AG08395 (cell line): ENCODE results near the gene SMPD2.

Experiments
- DNase-seq: peaks from one replicate; pipeline ENCODE4 v3.0.0; 2012; ENCODE audit warnings: mixed read lengths, low spot score

SMPD2 gene

DNA sequence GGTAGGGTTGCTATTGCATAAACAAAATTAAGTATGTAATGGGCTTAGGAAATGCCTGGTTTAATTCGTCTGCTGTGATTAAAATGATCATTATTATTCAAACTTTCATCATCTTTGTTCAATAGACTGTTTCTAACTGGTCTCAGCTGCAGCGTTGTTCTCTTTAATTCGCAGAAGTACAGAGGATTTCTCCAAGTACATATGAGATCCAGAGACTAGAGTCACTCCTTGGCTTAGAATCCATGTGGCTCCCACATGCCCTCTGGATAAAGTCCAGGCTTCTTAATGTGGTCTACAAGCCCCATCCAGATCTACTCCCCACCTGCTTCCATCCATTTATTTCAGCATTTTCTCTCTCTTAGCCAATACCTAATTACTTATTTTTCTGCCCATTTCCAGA, 43.6 kb downstream of the SMPD2 start:
- no peak for DNase-seq

DNA sequence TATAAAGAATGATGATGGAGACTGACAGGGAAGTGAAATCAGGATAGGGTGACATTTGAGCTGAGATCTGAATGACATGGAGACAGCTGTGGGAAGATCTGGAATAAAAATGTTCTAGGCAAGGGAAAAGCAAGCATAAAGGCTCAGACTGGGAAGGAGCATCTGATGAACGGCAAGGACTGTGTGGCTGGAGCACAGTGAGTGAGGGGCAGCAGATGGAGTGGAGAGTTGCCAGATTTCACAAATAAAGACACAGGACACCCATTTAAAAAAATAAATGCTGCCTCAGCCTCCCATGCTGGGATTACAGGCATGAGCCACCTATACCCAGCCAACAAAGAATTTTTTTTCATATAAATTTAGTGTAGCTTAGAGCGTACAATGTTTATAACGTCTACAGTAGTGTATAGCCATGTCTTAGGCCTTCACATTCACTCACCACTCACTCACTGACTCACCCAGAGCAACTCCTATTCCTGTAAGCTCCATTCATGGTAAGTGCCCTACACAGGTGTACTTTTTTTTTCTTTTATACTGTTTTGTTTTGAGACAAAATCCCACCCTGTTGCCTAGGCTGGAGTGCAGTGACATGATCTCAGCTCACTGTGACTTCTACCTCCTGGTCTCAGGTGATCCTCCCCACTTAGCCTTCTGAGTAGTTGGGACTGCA, 44.9 kb downstream of the SMPD2 start:
- no peak for DNase-seq

DNA sequence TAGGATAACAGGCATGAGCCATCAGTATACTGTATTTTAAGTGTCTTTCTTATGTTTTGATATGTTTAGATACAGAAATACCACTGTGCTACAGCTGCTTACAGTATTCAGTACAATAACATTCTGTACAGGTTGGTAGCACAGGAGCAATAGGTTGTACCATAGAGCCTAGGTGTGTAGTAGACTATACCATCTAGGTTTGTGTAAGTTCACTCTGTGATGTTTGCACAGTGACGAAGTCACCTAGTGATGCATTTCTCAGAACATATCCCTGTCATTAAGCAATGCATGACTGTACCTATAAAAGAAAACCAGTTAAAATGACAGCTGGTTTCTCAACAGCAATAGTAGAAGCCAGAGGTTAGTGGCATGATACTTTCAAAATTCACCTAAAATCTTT, 45.5 kb downstream of the SMPD2 start:
- no peak for DNase-seq

DNA sequence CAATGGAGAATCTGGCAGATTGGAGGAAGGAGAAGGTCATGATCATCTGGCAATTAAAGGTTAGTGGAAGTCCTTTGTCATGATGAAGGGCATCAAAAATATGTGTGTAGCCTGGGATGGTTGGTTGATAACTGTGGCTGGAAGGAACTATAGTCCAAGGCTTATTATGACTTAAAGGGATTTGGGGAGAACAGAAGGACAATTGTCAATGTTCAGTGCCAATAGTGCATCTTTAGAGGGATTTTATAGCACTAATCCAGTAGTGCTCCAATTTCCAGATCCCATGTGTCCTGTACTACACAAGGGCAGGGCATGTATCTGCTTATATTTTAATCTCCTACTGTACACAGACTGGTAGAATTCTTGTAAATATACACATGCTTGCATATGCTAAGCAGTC, 47.5 kb downstream of the SMPD2 start:
- DNase-seq = no peak

DNA sequence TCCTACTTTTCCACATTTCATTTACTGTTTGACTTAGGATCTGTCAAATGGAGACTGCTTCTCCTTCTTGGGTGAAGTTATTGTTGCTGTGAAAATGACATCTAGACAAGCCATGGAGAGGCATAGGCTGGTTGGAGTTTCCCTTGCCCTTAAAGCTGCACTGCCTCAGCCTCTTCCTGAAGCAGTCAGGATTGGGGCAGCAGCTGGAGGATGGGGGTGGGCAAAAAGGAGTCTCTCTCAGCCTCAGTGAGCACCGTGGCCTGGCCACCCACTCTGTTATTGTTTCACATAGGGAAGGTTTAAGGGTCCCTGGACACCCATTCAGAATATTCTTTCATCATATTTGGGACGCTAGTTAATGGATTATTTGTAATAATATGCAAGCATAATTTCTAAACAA, 50.2 kb downstream of the SMPD2 start:
- no peak for DNase-seq

DNA sequence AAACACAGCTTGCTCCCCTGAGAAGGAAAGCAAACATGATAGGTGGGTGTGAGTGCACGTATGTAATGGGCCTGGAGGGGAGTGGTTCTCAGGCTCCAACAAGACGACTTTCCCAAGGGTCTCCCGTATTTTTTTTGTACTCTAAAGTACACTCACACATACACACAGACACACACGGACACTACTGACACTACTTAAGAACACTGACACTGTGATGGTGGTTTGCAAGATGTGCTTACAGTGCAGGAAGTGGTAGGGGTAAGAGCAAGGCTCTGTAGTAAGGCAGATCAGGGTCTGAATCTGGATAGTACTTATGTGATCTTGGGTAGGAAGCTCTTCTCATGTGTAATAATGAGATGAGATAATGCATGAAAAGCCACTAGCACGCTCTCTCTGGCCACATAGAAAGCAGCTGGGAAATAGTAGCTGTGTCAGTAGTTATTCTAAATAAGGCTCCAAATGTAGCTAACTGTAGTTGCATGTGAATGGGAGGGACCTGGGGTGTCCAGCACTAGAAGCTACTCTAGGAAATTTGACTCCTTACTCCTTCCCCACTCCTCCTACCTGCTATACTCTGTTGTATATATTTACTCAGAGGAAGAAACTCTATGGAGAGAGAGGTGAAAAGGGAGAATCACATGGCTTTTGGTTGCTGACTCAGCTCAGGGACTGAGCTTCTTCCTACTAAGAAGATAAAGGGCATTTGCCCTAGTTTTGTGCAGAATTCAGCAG, 50.8 kb downstream of the SMPD2 start:
- DNase-seq = no peak
